ENCODE data around the gene SLC44A5.

Gene SLC44A5

DNA sequence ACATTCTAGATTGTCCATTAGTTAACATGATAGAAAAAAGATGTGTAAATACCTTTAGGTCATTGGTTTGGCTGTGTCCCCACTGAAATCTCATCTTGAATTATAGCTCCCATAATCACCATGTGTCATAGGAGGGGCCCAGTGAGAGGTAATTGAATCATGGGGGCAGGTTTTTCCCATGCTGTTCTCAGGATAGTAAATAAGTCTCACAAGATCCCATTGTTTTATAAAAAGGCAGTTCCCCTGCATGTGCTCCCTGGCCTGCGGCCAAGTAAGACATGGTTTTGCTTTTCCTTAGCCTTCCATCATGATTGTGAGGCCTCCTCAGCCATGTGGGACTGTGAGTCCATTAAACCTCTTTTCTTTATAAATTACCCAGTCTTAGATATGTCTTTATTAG lies 32.5 kb upstream of the SLC44A5 start:
- TF ChIP-seq EZH2 (IDR thresholded peaks at IDR 0.05; ENCODE audit: borderline replicate concordance, low read depth, low read length, severe bottlenecking), result no peak
- no peak for ATAC-seq (ENCODE audit: insufficient read depth, low read depth)
- DNase-seq, result no peak

DNA sequence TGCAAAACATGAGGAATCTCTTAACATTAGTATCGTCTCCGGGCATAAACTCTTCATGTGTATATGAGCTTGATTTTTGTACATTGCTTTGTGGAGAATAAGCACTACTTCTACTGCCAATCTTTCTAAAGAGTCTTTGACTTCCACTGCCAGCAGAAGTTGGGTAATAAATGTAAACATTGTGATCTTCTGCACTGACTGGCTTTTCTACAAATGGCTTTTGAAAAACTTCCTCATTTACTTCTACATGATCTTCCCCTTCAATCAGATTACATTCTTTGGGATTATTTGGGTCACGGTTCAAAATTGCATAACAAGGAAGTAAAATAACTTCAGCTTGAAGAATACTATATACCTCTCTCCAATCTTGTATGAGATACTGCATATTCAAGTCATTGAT lies 30.4 kb upstream of the SLC44A5 start:
- Histone ChIP-seq H3K4me1 (ENCODE audit: insufficient read depth, low read length) (no peaks in the 10 kb centered on the region), H3K27me3 (ENCODE audit: insufficient read depth, low read length, poor library complexity) (no peaks in the 10 kb centered on the region), H4K20me1 (ENCODE audit: insufficient read depth, low read length) (no peaks in the 10 kb centered on the region), H3K9ac (ENCODE audit: low read depth, low read length) (no peak overlapping the region), H3K9me3 (ENCODE audit: insufficient read depth, low read length, severe bottlenecking) (no peaks in the 10 kb centered on the region), H3K27ac (ENCODE audit: low read length) (no peak overlapping the region), H3K79me2 (ENCODE audit: insufficient read depth, low read length) (no peaks in the 10 kb centered on the region), H3K36me3 (ENCODE audit: insufficient read depth, low read length) (no peaks in the 10 kb centered on the region), H3K4me3 (ENCODE audit: low read depth in 1 of 2, low read length in 2 of 2) (no peak overlapping the region), H3K4me2 (ENCODE audit: insufficient read depth, low read length) (no peak overlapping the region), H2AFZ (ENCODE audit: low read depth, low read length) (no peak overlapping the region)
- DNase-seq, result no peak
- TF ChIP-seq, protein P1, sequence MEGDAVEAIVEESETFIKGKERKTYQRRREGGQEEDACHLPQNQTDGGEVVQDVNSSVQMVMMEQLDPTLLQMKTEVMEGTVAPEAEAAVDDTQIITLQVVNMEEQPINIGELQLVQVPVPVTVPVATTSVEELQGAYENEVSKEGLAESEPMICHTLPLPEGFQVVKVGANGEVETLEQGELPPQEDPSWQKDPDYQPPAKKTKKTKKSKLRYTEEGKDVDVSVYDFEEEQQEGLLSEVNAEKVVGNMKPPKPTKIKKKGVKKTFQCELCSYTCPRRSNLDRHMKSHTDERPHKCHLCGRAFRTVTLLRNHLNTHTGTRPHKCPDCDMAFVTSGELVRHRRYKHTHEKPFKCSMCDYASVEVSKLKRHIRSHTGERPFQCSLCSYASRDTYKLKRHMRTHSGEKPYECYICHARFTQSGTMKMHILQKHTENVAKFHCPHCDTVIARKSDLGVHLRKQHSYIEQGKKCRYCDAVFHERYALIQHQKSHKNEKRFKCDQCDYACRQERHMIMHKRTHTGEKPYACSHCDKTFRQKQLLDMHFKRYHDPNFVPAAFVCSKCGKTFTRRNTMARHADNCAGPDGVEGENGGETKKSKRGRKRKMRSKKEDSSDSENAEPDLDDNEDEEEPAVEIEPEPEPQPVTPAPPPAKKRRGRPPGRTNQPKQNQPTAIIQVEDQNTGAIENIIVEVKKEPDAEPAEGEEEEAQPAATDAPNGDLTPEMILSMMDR (IDR thresholded peaks at IDR 0.05; ENCODE audit: borderline replicate concordance, extremely low read depth, low read length, poor library complexity, severe bottlenecking), result no peak
- no peak for TF ChIP-seq EZH2 (IDR thresholded peaks at IDR 0.05; ENCODE audit: borderline replicate concordance, low read depth, low read length, severe bottlenecking)
- ATAC-seq (ENCODE audit: insufficient read depth, low read depth), result no peak

More for the DNA sequence above, 32.5 kb upstream of the SLC44A5 start:
- Histone ChIP-seq H2AFZ (ENCODE audit: low read depth, low read length) (no peak overlapping the region), H3K9me3 (ENCODE audit: insufficient read depth, low read length, severe bottlenecking) (peaks cover 9% of the 10 kb centered on the region), H3K4me3 (ENCODE audit: low read depth in 1 of 2, low read length in 2 of 2) (no peak overlapping the region), H3K9ac (ENCODE audit: low read depth, low read length) (no peak overlapping the region), H4K20me1 (ENCODE audit: insufficient read depth, low read length) (no peaks in the 10 kb centered on the region), H3K79me2 (ENCODE audit: insufficient read depth, low read length) (no peaks in the 10 kb centered on the region), H3K27me3 (ENCODE audit: insufficient read depth, low read length, poor library complexity) (no peaks in the 10 kb centered on the region), H3K27ac (ENCODE audit: low read length) (no peak overlapping the region), H3K4me2 (ENCODE audit: insufficient read depth, low read length) (no peak overlapping the region), H3K36me3 (ENCODE audit: insufficient read depth, low read length) (no peaks in the 10 kb centered on the region), H3K4me1 (ENCODE audit: insufficient read depth, low read length) (no peaks in the 10 kb centered on the region)

GRCh38 chr1:75640137-75640536 lies 29.2 kb upstream of the SLC44A5 start:
- H3K9me3 ChIP-seq (ENCODE audit: insufficient read depth, low read length, severe bottlenecking), result no peaks in the 10 kb centered on the region
- H3K27me3 ChIP-seq (ENCODE audit: insufficient read depth, low read length, poor library complexity), result no peaks in the 10 kb centered on the region
- no peaks in the 10 kb centered on the region for H3K79me2 ChIP-seq (ENCODE audit: insufficient read depth, low read length)
- no peaks in the 10 kb centered on the region for H3K4me1 ChIP-seq (ENCODE audit: insufficient read depth, low read length)
- no peak overlapping the region for H3K4me2 ChIP-seq (ENCODE audit: insufficient read depth, low read length)
- no peak overlapping the region for H2AFZ ChIP-seq (ENCODE audit: low read depth, low read length)
- no peaks in the 10 kb centered on the region for H4K20me1 ChIP-seq (ENCODE audit: insufficient read depth, low read length)
- DNase-seq (no peak), ATAC-seq (ENCODE audit: insufficient read depth, low read depth) (no peak)
- H3K4me3 ChIP-seq (ENCODE audit: low read depth in 1 of 2, low read length in 2 of 2), result no peak overlapping the region
- no peak for TF ChIP-seq EZH2 (IDR thresholded peaks at IDR 0.05; ENCODE audit: borderline replicate concordance, low read depth, low read length, severe bottlenecking)
- TF ChIP-seq, protein P1 (IDR thresholded peaks at IDR 0.05; ENCODE audit: borderline replicate concordance, extremely low read depth, low read length, poor library complexity, severe bottlenecking), result no peak
- no peak overlapping the region for H3K27ac ChIP-seq (ENCODE audit: low read length)
- no peak overlapping the region for H3K9ac ChIP-seq (ENCODE audit: low read depth, low read length)
- no peaks in the 10 kb centered on the region for H3K36me3 ChIP-seq (ENCODE audit: insufficient read depth, low read length)

DNA sequence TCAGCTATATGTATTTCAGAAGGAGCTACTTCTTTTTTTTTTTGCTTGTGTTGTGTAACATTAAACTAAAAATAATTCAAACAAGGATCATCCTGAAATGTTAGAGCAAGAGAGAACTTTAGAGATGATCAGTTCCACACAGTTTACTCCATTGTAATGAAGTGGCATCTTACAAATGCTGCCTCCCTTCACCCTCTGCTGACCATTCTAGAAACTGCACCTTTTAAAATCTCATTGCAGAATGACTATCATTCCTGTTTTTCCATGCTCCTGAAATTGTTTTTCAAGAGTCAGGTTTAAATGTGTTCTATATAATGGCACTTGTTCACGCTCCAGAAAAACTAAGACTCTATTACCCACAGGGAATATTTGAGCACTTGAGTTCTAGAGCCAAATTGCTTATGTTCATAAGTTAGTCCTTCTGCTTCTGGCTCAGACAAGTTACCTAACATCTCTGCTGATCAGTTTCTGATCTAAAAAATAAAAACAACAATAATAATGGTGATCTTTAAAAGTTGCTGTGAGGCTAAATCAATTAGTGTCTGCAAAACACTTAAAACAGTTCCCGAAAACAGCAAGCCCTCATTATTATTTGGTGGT lies 21.5 kb upstream of the SLC44A5 start:
- DNase-seq (peak; percentile 8), ATAC-seq (ENCODE audit: insufficient read depth, low read depth) (peak; percentile 52; the same call in 1 of the 3 replicates)
- Histone ChIP-seq H4K20me1 (ENCODE audit: insufficient read depth, low read length) (no peaks in the 10 kb centered on the region), H2AFZ (ENCODE audit: low read depth, low read length) (no peak overlapping the region), H3K9ac (ENCODE audit: low read depth, low read length) (no peak overlapping the region), H3K36me3 (ENCODE audit: insufficient read depth, low read length) (no peaks in the 10 kb centered on the region), H3K27ac (ENCODE audit: low read length) (no peak overlapping the region), H3K4me1 (ENCODE audit: insufficient read depth, low read length) (no peaks in the 10 kb centered on the region), H3K4me2 (ENCODE audit: insufficient read depth, low read length) (no peak overlapping the region), H3K27me3 (ENCODE audit: insufficient read depth, low read length, poor library complexity) (no peaks in the 10 kb centered on the region), H3K9me3 (ENCODE audit: insufficient read depth, low read length, severe bottlenecking) (no peaks in the 10 kb centered on the region), H3K79me2 (ENCODE audit: insufficient read depth, low read length) (no peaks in the 10 kb centered on the region), H3K4me3 (ENCODE audit: low read depth in 1 of 2, low read length in 2 of 2) (no peak overlapping the region)
- TF ChIP-seq EZH2 (IDR thresholded peaks at IDR 0.05; ENCODE audit: borderline replicate concordance, low read depth, low read length, severe bottlenecking), result no peak
- TF ChIP-seq, protein P1 (IDR thresholded peaks at IDR 0.05; ENCODE audit: borderline replicate concordance, extremely low read depth, low read length, poor library complexity, severe bottlenecking), result peak; percentile 78
